Renal cortex interstitium (tissue), 11 donors: ENCODE data around the gene SAPCD2. TPM values are rescaled to one million over a fixed set of nuclear protein-coding genes. Genes with fewer than 3 reads are reported as not detected.

Experiments used
- DNase-seq, 11 donors: peaks; one replicate each; pipeline ENCODE4 v3.0.0-alpha.2; 2013; ENCODE audit warnings: low read depth in 9 of 11, low spot score in 4 of 11; ENCODE audit errors: extremely low read depth in 1 of 11
- polyA plus RNA-seq, 3 donors: library from polyadenylated mRNA; unstranded; fragments of 120-200 nt; gene quantifications; one replicate each; pipeline ENCODE4 v1.2.1, GENCODE V29; 2013; ENCODE audit not compliant: insufficient read length in 3 of 3

The SAPCD2 gene
- polyA plus RNA-seq, 3 donors, result 6.6 to 9.2 (median 6.8) TPM

- DNase-seq, result peak; percentile 87 to 99 (median 97)
Measured at GRCh38 chr9:137086531-137087408, 16.4 kb upstream of the SAPCD2 start, which contains the start of gene MAN1B1. Gene MAN1B1, plus strand, starts transcription at chr9:137086985. Its CDS starts 15 bp downstream, at chr9:137087000.

GRCh38 chr9:137085920-137086530 lies 15.7 kb upstream of the SAPCD2 start:
- DNase-seq, result no peak

GRCh38 chr9:137084526-137084925 lies 14.2 kb upstream of the SAPCD2 start:
- no peak for DNase-seq

DNA sequence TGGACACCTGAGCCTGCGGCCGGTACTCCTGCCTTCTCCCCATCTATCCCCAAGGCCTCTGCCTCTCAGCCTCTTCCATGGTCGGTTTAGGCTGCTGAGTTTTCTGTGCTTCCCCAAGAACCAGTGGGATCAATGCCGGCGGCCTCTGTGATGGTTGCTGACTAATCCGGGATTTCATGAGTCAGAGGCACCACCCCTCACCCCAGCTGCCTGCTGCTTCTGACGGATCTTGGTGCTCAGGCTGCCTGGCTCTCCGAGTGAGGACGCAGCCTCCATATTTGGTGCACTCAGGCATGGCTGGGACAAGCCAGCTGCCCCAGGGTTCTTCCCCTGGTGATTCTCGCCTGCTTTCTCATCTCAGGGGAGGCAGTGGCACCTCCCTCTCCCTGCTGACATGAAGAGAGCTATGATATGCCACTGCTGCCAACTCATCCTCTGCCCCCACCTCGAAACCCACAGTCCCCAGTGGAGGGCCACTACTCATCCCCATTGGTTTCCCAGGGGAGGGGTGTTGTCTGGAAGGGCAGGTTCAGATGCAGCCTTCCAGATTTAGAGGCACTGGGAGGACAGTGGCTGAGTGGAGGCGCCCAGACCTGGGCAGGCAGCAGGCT lies 13.1 kb upstream of the SAPCD2 start:
- no peak for DNase-seq

DNA sequence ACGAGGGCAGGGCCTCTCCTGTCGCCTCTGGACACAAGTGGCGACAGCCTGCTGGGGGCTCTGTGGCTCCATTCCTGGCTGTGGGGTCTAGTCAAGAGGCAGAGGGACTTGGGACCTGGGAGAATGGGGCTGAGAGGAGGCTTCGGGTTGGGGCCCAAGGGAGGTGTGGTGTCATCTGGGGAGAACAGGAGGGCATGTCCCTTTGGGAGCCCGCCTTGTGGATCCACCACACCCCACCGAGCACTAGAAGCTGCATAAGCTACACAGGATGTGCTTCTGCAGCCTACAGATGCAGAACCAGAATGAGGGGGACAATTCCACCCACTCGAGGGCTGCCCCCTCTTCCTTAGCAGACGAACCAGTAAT lies 12.6 kb upstream of the SAPCD2 start:
- no peak for DNase-seq

DNA sequence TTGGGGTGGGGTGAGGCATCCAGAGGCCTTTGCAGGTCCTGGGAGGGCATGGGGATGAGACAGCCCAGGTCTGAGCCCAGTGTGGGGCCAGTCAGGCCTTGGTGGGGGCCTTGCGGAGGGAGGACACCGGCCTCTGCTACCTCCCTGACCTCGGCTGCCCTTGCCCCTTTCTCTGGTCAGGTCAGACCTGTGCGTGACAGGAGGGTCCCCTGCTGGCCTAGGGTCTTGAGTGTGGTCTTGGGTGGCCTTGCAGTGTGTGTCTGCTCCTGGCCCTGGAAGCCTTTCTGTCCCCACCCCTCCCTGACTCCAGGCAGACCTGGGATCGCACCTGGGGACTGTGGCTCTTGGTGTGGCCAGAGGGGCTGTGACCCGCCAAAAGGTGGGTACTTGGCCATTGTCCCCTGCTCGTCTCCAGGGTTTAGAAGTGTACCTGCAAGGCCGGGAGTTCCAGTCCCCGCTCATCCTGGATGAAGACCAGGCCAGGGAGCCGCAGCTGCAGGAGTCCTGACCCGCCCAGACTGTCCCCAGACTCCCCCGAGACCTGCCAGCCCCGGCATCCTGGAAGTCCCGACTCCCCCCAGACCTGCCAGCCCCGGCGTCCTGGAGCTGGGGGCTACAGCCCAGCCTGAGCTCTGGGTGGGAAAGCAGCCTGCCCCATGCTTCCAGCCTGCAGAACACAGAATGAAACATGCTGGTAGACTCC lies 12.0 kb upstream of the SAPCD2 start:
- DNase-seq, result no peak

DNA sequence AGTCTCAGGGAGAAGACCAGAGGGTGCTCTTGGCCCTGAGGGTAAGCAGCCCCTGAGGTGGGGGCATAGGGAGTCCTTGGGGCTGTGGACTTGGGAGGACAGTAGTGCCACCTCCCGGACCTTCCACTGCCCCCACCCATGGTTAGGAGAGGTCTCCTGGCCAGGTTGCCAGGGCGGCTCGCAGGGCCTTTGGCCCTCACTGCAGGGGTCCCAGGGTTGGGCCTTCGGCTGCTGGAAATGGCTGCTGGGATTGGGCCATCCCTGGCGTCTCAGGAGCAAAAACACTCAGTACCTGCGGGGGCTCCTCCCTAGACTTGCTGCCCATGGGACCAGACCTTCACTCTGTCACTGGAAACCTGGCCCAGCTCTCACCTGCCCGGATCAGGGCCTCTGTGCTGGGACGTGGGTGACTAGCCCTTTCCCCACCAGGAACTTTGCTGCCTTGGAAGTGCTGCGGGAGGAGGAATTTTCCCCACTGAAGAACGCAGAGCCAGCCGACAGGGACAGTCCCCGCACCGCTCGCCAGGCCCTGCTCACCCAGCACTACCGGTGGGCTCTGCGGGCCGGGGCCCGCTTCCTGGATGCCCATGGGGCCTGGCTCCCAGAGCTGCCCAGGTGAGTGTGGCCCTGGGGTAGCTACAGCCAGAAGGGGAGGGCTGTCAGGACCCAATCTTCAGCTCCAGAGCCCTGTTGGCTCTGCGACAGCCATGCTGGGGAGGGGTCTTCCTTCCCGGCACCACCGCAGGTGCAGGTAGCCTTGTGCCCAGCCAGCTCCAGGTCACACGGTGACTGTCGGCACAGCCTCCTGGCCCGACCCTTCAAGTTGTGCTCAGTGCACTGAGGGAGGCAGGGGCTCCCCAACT lies 10.1 kb upstream of the SAPCD2 start:
- no peak for DNase-seq

- no peak for DNase-seq
Measured at GRCh38 chr9:137079401-137079787, 9.0 kb upstream of the SAPCD2 start.

GRCh38 chr9:137078701-137079400 lies 8.5 kb upstream of the SAPCD2 start:
- no peak for DNase-seq

GRCh38 chr9:137077758-137078693 lies 7.7 kb upstream of the SAPCD2 start:
- DNase-seq, result no peak

DNA sequence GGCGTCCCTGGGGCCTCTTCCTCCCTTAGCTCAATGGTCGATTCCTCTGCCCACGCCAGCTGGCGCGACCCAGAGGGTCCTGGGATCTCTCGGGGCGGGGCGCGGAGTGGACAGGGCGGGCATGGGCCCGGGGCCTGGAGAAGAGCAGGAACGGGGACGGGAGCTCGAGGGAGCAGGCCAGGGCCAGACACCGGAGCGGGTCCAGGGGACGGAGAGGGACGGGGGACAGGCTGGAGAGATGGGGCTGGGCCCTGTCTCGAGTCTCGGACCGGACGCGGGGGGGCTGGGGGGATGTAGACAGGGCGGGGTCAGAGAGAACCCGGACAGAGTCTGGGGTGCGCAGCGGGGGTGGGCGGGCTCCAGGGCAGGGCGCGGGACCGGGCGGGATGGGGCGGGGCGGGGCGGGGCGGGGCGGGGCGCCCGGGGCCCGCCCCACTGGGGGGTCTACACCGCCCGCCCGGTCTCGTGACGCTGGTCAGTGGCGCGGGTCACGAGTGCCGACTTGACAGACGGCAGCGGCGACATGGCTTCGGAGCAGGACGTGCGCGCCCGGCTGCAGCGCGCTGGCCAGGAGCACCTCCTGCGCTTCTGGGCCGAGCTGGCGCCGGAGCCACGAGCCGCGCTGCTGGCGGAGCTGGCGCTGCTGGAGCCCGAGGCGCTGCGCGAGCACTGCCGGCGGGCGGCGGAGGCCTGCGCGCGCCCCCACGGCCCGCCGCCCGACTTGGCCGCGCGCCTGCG lies 6.8 kb upstream of the SAPCD2 start, which contains the start of gene UAP1L1:
Gene UAP1L1 (plus strand): TSS at position 508 of the 738 bp plus-strand sequence. CDS start 16 bp downstream, at position 524.
- no peak for DNase-seq

DNA sequence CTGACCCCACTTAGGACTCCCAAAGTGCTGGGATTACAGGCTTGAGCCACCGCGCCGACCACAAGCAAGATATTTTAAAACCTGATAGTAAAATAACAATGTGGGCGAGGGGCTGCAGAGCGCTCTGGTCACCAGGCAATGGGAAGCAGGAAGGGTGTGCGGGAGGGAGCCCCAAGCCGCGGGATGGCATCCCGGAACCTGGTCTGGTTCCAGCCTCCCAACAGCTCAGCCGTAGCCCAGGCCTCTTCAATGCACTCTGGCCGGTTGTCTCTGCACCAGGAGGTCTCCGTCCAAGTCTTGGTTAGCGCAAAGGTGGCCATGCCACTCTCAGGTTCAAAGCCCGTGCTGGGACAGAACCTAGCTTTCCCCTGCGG lies 6.3 kb upstream of the SAPCD2 start:
- DNase-seq, result no peak

GRCh38 chr9:137075275-137075775 lies 5.0 kb upstream of the SAPCD2 start:
- no peak for DNase-seq

DNA sequence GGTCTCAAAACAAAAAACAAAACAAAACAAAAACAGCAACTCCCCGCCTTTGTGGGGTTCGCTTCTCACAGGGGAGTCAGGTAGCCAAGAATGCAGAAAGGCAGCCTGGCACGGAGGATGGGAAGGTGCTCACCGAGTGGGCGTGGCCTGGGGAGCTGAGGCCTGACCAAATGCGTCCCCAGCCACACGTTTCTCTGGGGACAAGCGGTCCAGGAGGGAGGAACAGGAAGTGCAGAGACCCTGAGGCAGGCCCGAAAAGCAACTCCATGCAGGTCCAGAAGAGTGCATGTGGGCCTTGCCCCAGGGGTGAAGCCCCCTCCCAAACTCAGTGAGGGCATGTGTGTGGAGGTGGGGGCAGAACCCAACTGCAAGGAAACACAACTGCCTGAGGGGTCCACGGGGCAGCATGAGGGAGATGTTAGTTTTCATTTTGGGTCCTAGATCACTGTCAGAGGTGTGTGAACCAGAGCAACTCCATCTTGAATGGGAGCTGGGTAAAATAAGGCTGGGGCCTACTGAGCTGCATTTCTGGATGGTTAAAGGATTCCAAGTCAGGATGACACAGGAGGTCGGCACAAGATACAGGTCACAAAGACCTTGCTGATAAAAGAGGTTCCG lies 4.4 kb upstream of the SAPCD2 start:
- DNase-seq, result no peak

GRCh38 chr9:137073992-137074399 lies 3.6 kb upstream of the SAPCD2 start:
- no peak for DNase-seq

DNA sequence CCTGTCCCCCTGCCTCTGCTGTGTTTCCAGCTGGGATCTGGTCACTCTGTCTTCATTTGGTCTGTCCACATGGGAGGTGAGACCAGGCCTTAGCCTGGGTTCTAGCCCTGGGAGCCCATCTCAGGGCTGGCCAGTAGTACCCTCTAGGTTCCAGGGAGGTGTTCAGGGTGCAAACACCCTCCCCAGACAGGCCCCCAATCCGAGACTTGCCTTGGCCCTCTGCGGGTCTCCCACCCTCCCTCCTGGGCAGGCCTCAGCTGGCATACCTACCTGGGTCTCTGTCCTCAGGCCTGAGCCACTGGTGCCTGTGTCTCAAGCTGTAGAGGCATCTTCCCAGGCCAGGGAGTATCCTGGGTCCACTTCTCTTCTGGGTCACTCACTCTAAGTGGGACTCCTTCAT lies 925 bp upstream of the SAPCD2 start:
- no peak for DNase-seq
